ENCODE results near the gene GNAO1.
"Not testable (repeated sequence)": the region's sequence is repeated elsewhere in the genome, so short reads cannot be mapped to it uniquely, and the experiment has no call there.

DNA sequence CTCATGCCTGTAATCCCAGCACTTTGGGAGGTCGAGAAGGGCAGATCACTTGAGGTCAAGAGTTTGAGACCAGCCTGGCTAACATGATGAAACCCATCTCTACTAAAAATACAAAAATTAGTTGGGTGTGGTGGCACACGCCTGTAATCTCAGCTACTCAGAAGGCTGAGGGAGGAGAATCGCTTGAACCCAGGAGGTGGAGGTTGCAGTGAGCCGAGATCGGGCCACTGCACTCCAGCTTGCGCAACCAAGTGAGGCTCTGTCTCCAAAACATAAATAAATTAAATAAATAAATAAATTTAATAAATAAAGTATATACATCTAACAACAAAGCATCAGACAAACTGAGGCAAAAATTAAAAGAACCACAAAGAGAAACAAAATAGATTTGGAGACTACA, 184.5 kb downstream of the GNAO1 start:
- TF ChIP-seq EZH2 (IDR thresholded peaks at IDR 0.05; ENCODE audit: insufficient read depth, poor library complexity, severe bottlenecking); EZH2phosphoT487 (IDR thresholded peaks at IDR 0.05; ENCODE audit: insufficient read depth, low read depth): not testable (repeated sequence)
